Measurements from ENCODE around the gene MX2.

GRCh38 chr21:41437729-41438128, 75.9 kb downstream of the MX2 start:
- TF ChIP-seq POLR2A (IDR thresholded peaks at IDR 0.05; ENCODE audit: low read length) (no peak), GATA1 (IDR thresholded peaks at IDR 0.05; ENCODE audit: low read depth, low read length) (no peak)

Data from erythroblast (primary cell).